Panc1 (cell line): ENCODE measurements around the gene CACNA1D. TPM values are rescaled to one million over a fixed set of nuclear protein-coding genes. Genes with fewer than 3 reads are reported as not detected.

Experiments used
- ATAC-seq: fragments of 200-7000 bp; cut with Tn5 transposase; 2 replicates; pipeline ENCODE4 v1.9.1; 2020; ENCODE audit warnings: mild to moderate bottlenecking, moderate library complexity
- BruUV-seq: library from RNA; stranded (reverse); fragments of 400-500 nt; replicated peaks from 2 replicates; lab custom pipeline; 2021; lab: Mats Ljungman, UMichigan
- CTCF ChIA-PET: fragments of 300-600 bp; sonication (Branson Sonifier 250); formaldehyde crosslinking; loops from one replicate; lab custom pipeline; 2022; ENCODE audit warnings: antibody characterized with exemption; lab: Charles Lee
- POLR2A ChIA-PET: fragments of 300-600 bp; sonication (Branson Sonifier 250); formaldehyde crosslinking; loops from one replicate; lab custom pipeline; 2022; ENCODE audit warnings: antibody characterized with exemption; lab: Charles Lee
- DNase-seq: peaks from one replicate; pipeline ENCODE4 v3.0.0-alpha.2; 2010; ENCODE audit warnings: low read depth, low spot score
- H3K27ac ChIP-seq: 2 replicates; pipeline ENCODE4 v1.5.1; 2011; ENCODE audit warnings: mild to moderate bottlenecking, low read length, inconsistent platforms
- H3K27me3 ChIP-seq: fragments of 200-500 bp; sonication (Bioruptor generic); 2 replicates; pipeline ENCODE4 v1.6.0; 2014; ENCODE audit warnings: low read length, inconsistent platforms; ENCODE audit not compliant: control insufficient read depth, insufficient read depth
- H3K36me3 ChIP-seq: fragments of 200-500 bp; sonication (Bioruptor generic); 2 replicates; pipeline ENCODE4 v1.5.1; 2014; ENCODE audit warnings: inconsistent platforms, mild to moderate bottlenecking, low read length, moderate library complexity; ENCODE audit not compliant: control insufficient read depth, insufficient read depth
- H3K4me1 ChIP-seq: 2 replicates; pipeline ENCODE4 v1.5.1; 2011; ENCODE audit warnings: inconsistent platforms, mild to moderate bottlenecking, low read length, moderate library complexity; ENCODE audit not compliant: control insufficient read depth, insufficient read depth
- H3K4me3 ChIP-seq, 2 experiments: 2 replicates each; pipeline ENCODE4 v1.5.1; 2011 to 2012; ENCODE audit warnings: low read depth in 2 of 2, low read length in 2 of 2, mild to moderate bottlenecking in 2 of 2, inconsistent platforms in 1 of 2, moderate library complexity in 1 of 2
- H3K9me3 ChIP-seq: fragments of 200-500 bp; sonication (Bioruptor generic); 2 replicates; pipeline ENCODE4 v1.5.1; 2014; ENCODE audit warnings: low read depth, mild to moderate bottlenecking, inconsistent platforms, low read length, moderate library complexity; ENCODE audit not compliant: control insufficient read depth, insufficient read depth
- POLR2AphosphoS5 ChIP-seq: IDR thresholded peaks from 2 replicates; pipeline ENCODE4 v1.6.1; 2012; ENCODE audit warnings: mild to moderate bottlenecking, low read depth, low read length, moderate library complexity
- REST ChIP-seq, 2 experiments: IDR thresholded peaks; 2 replicates each; pipeline ENCODE4 v1.6.1; 2011 to 2012; ENCODE audit warnings: low read depth in 2 of 2, control low read depth in 1 of 2, low read length in 1 of 2, mild to moderate bottlenecking in 1 of 2, moderate library complexity in 1 of 2; ENCODE audit not compliant: insufficient read depth in 1 of 2
- SIN3A ChIP-seq: IDR thresholded peaks from 2 replicates; pipeline ENCODE4 v1.6.1; 2012; ENCODE audit warnings: low read depth, mild to moderate bottlenecking, low read length, moderate library complexity, borderline replicate concordance; ENCODE audit not compliant: insufficient read depth
- TCF7L2 ChIP-seq: IDR thresholded peaks from 2 replicates; pipeline ENCODE4 v1.6.1; 2011; ENCODE audit warnings: mild to moderate bottlenecking, low read depth, low read length, inconsistent platforms
- in situ Hi-C: cut with HindIII; loops from 2 replicates; pipeline ENCODE4 v1.10.0; 2016; ENCODE audit warnings: low sequenced_read_pairs, low pct_unique_long_range_greater_than_20kb
- intact Hi-C: fragments of 100-400 bp; cut with micrococcal nuclease; formaldehyde crosslinking; loops from one replicate; pipeline ENCODE4 v1.10.0; 2022; ENCODE audit not compliant: unreplicated experiment
- total RNA-seq: library from RNA; stranded (reverse); gene quantifications from one replicate; pipeline ENCODE4 v1.2.1, GENCODE V29; 2021; ENCODE audit not compliant: unreplicated experiment
- TF ChIP-seq, protein P1 (sequence below): fragments of 450-650 bp; IDR thresholded peaks from 2 replicates; pipeline ENCODE4 v1.5.1; 2017; ENCODE audit warnings: mild to moderate bottlenecking

CACNA1D gene
- total RNA-seq, 1 experiment from 2014 or later: 23.0 TPM

- no peak for DNase-seq
- Histone ChIP-seq H3K9me3 (peaks cover 3% of the 10 kb centered on the region; the same call in 1 of the 2 replicates), H3K4me1 (no peaks in the 10 kb centered on the region), H3K36me3 (no peaks in the 10 kb centered on the region), H3K27me3 (no peaks in the 10 kb centered on the region), H3K4me3 (no peak overlapping the region), H3K27ac (no peak overlapping the region)
- in situ Hi-C loops (no loop called here), intact Hi-C loops (no loop called here)
- TF ChIP-seq POLR2AphosphoS5: no peak
- TF ChIP-seq, protein P1, sequence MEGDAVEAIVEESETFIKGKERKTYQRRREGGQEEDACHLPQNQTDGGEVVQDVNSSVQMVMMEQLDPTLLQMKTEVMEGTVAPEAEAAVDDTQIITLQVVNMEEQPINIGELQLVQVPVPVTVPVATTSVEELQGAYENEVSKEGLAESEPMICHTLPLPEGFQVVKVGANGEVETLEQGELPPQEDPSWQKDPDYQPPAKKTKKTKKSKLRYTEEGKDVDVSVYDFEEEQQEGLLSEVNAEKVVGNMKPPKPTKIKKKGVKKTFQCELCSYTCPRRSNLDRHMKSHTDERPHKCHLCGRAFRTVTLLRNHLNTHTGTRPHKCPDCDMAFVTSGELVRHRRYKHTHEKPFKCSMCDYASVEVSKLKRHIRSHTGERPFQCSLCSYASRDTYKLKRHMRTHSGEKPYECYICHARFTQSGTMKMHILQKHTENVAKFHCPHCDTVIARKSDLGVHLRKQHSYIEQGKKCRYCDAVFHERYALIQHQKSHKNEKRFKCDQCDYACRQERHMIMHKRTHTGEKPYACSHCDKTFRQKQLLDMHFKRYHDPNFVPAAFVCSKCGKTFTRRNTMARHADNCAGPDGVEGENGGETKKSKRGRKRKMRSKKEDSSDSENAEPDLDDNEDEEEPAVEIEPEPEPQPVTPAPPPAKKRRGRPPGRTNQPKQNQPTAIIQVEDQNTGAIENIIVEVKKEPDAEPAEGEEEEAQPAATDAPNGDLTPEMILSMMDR: no peak
- TF ChIP-seq TCF7L2: no peak
- TF ChIP-seq REST (IDR thresholded peaks at IDR 0.05; ENCODE audit: insufficient read depth in 1 of 2, low read depth in 2 of 2, low read length in 1 of 2): no peak
- TF ChIP-seq SIN3A: no peak
- POLR2A ChIA-PET: no interaction called here
- CTCF ChIA-PET: no interaction called here
- no peak for ATAC-seq
- no TSS peak for BruUV-seq
Measured at GRCh38 chr3:53657651-53658050, 163.2 kb downstream of the CACNA1D start.

GRCh38 chr3:53658613-53659193, 164.3 kb downstream of the CACNA1D start:
- no peaks in the 10 kb centered on the region for H3K4me1 ChIP-seq
- no peaks in the 10 kb centered on the region for H3K27me3 ChIP-seq
- intact Hi-C loops: no loop called here
- no peak for DNase-seq
- ATAC-seq: no peak
- CTCF ChIA-PET: no interaction called here
- POLR2A ChIA-PET: no interaction called here
- H3K9me3 ChIP-seq: peaks cover 3% of the 10 kb centered on the region; the same call in 1 of the 2 replicates
- BruUV-seq: no TSS peak
- no peak overlapping the region for H3K4me3 ChIP-seq
- in situ Hi-C loops: no loop called here
- no peak for TF ChIP-seq SIN3A
- TF ChIP-seq, protein P1: no peak
- H3K36me3 ChIP-seq: no peaks in the 10 kb centered on the region
- H3K27ac ChIP-seq: no peak overlapping the region
